H9 (cell line): ENCODE results near the gene PRAMEF10. TPM values are rescaled to one million over a fixed set of nuclear protein-coding genes. Genes with fewer than 3 reads are reported as not detected.
"Not testable (repeated sequence)": the region's sequence is repeated elsewhere in the genome, so short reads cannot be mapped to it uniquely, and the experiment has no call there.

Experiments
- DNase-seq: peaks from one replicate; pipeline ENCODE4 v3.0.0-alpha.2; 2017
- H2AFZ ChIP-seq: one replicate; pipeline ENCODE4 v1.6.1; 2013; ENCODE audit warnings: mild to moderate bottlenecking, low read length, control low read depth, moderate library complexity
- H2AK5ac ChIP-seq: 2 replicates; pipeline ENCODE4 v1.6.1; 2013; ENCODE audit warnings: low read length, control low read depth, mixed read lengths; ENCODE audit not compliant: insufficient read length
- H2BK120ac ChIP-seq: one replicate; pipeline ENCODE4 v1.6.1; 2013; ENCODE audit warnings: low read depth, mild to moderate bottlenecking, low read length, control low read depth, inconsistent platforms; ENCODE audit not compliant: poor library complexity, severe bottlenecking
- H2BK12ac ChIP-seq: 2 replicates; pipeline ENCODE4 v1.6.1; 2013; ENCODE audit warnings: low read length, control low read depth, mixed read lengths, low read depth; ENCODE audit not compliant: insufficient read length
- H2BK15ac ChIP-seq: 2 replicates; pipeline ENCODE4 v1.6.1; 2013; ENCODE audit warnings: low read depth, low read length, control low read depth
- H2BK20ac ChIP-seq: one replicate; pipeline ENCODE4 v1.6.1; 2013; ENCODE audit warnings: low read depth, mild to moderate bottlenecking, low read length, control low read depth, inconsistent platforms; ENCODE audit not compliant: poor library complexity, severe bottlenecking
- H2BK5ac ChIP-seq: 2 replicates; pipeline ENCODE4 v1.6.1; 2013; ENCODE audit warnings: low read length, control low read depth, mixed read lengths; ENCODE audit not compliant: insufficient read length
- H3K14ac ChIP-seq: 2 replicates; pipeline ENCODE4 v1.6.1; 2013; ENCODE audit warnings: low read length, control low read depth; ENCODE audit not compliant: insufficient read depth
- H3K18ac ChIP-seq: 2 replicates; pipeline ENCODE4 v1.6.1; 2013; ENCODE audit warnings: low read depth, mild to moderate bottlenecking, mixed read lengths, low read length, control low read depth; ENCODE audit not compliant: insufficient read length
- H3K23ac ChIP-seq: 2 replicates; pipeline ENCODE4 v1.6.1; 2013; ENCODE audit warnings: low read length, control low read depth, mixed read lengths, low read depth; ENCODE audit not compliant: insufficient read length
- H3K23me2 ChIP-seq: 2 replicates; pipeline ENCODE4 v1.6.1; 2013; ENCODE audit warnings: low read depth, mild to moderate bottlenecking, mixed read lengths, low read length, control low read depth; ENCODE audit not compliant: insufficient read length, poor library complexity, severe bottlenecking
- H3K27ac ChIP-seq: 2 replicates; pipeline ENCODE4 v1.5.1; 2013; ENCODE audit warnings: low read length, control low read depth, mixed read lengths, low read depth; ENCODE audit not compliant: insufficient read length
- H3K27me3 ChIP-seq: 2 replicates; pipeline ENCODE4 v1.6.1; 2013; ENCODE audit warnings: low read length, control low read depth, inconsistent platforms; ENCODE audit not compliant: insufficient read depth
- H3K4ac ChIP-seq: 2 replicates; pipeline ENCODE4 v1.6.1; 2013; ENCODE audit warnings: low read depth, mild to moderate bottlenecking, control low read depth, inconsistent platforms, low read length, moderate library complexity
- H3K4me1 ChIP-seq: 2 replicates; pipeline ENCODE4 v1.6.1; 2013; ENCODE audit warnings: low read length, control low read depth, inconsistent platforms; ENCODE audit not compliant: insufficient read depth
- H3K4me2 ChIP-seq: 2 replicates; pipeline ENCODE4 v1.6.1; 2013; ENCODE audit warnings: low read length, control low read depth, mixed read lengths; ENCODE audit not compliant: insufficient read length, insufficient read depth
- H3K56ac ChIP-seq: 2 replicates; pipeline ENCODE4 v1.6.1; 2013; ENCODE audit warnings: low read depth, mild to moderate bottlenecking, mixed read lengths, low read length, control low read depth; ENCODE audit not compliant: insufficient read length
- H3K79me1 ChIP-seq: 2 replicates; pipeline ENCODE4 v1.6.1; 2013; ENCODE audit warnings: low read depth, mild to moderate bottlenecking, moderate library complexity, low read length, control low read depth, inconsistent platforms; ENCODE audit not compliant: insufficient read depth, poor library complexity, severe bottlenecking
- H3K79me2 ChIP-seq: 2 replicates; pipeline ENCODE4 v1.6.1; 2013; ENCODE audit warnings: low read length, control low read depth, inconsistent platforms; ENCODE audit not compliant: insufficient read depth
- H3K9ac ChIP-seq: 2 replicates; pipeline ENCODE4 v1.6.1; 2013; ENCODE audit warnings: low read length, control low read depth, mixed read lengths; ENCODE audit not compliant: insufficient read length; ENCODE audit errors: extremely low read depth
- H3K9me3 ChIP-seq: one replicate; pipeline ENCODE4 v1.6.1; 2013; ENCODE audit warnings: low read depth, low read length, inconsistent platforms; ENCODE audit not compliant: control insufficient read depth
- H3T11ph ChIP-seq: one replicate; pipeline ENCODE4 v1.6.1; 2013; ENCODE audit warnings: mild to moderate bottlenecking, low read length, control low read depth, inconsistent platforms
- H4K20me1 ChIP-seq: one replicate; pipeline ENCODE4 v1.6.1; 2013; ENCODE audit not compliant: control insufficient read depth, insufficient read length, insufficient read depth
- H4K5ac ChIP-seq: 2 replicates; pipeline ENCODE4 v1.6.1; 2013; ENCODE audit warnings: low read depth, mild to moderate bottlenecking, mixed read lengths, low read length, control low read depth; ENCODE audit not compliant: insufficient read length
- H4K8ac ChIP-seq: replicated peaks from 2 replicates; pipeline ENCODE4 v1.6.1; 2013; ENCODE audit warnings: low read length, control low read depth, mixed read lengths, low read depth; ENCODE audit not compliant: insufficient read length
- H4K91ac ChIP-seq: 2 replicates; pipeline ENCODE4 v1.6.1; 2013; ENCODE audit warnings: low read depth, mild to moderate bottlenecking, moderate library complexity, mixed read lengths, low read length, control low read depth; ENCODE audit not compliant: insufficient read length
- H3K27ac Mint-ChIP-seq, 3 experiments: 2 replicates in 2 of 3; 3 replicates in 1 of 3; pipeline ENCODE4 v1.8.0; 2020 to 2021; ENCODE audit warnings: mixed read lengths in 3 of 3, mild to moderate bottlenecking in 1 of 3, moderate library complexity in 1 of 3
- H3K27me3 Mint-ChIP-seq: 2 replicates; pipeline ENCODE4 v1.8.0; 2021; ENCODE audit warnings: low read depth, mild to moderate bottlenecking, moderate library complexity, mixed read lengths
- H3K36me3 Mint-ChIP-seq, 3 experiments: 2 replicates in 2 of 3; 3 replicates in 1 of 3; pipeline ENCODE4 v1.8.0; 2020 to 2021; ENCODE audit warnings: low read depth in 3 of 3, mixed read lengths in 3 of 3; ENCODE audit not compliant: insufficient read depth in 1 of 3
- H3K4me1 Mint-ChIP-seq, 2 experiments: 2 replicates each; pipeline ENCODE4 v1.8.0; 2020; ENCODE audit warnings: mixed read lengths in 2 of 2
- H3K4me3 Mint-ChIP-seq, 2 experiments: 2 replicates in 1 of 2; 3 replicates in 1 of 2; pipeline ENCODE4 v1.8.0; 2020 to 2021; ENCODE audit warnings: mild to moderate bottlenecking in 2 of 2, mixed read lengths in 2 of 2, moderate library complexity in 1 of 2
- H3K9me3 Mint-ChIP-seq, 2 experiments: 2 replicates in 1 of 2; 3 replicates in 1 of 2; pipeline ENCODE4 v1.8.0; 2020; ENCODE audit warnings: mild to moderate bottlenecking in 2 of 2, mixed read lengths in 2 of 2, moderate library complexity in 1 of 2
- WGBS: extraction: QIAGEN DNeasy Blood & Tissue Kit; methylation state at CpG from one replicate; pipeline ENCODE4 v1.1.7; 2013; ENCODE audit warnings: missing lambda C conversion rate, low lambda C conversion rate, mixed read lengths; ENCODE audit not compliant: insufficient read length; ENCODE audit errors: extremely low coverage; 5-methylcytosine and 5-hydroxymethylcytosine counted together
- total RNA-seq: library from RNA; stranded (reverse); gene quantifications from 2 replicates; pipeline ENCODE4 v1.2.1, GENCODE V29; 2021

The PRAMEF10 gene
- total RNA-seq, 1 experiment from 2014 or later = not detected

DNA sequence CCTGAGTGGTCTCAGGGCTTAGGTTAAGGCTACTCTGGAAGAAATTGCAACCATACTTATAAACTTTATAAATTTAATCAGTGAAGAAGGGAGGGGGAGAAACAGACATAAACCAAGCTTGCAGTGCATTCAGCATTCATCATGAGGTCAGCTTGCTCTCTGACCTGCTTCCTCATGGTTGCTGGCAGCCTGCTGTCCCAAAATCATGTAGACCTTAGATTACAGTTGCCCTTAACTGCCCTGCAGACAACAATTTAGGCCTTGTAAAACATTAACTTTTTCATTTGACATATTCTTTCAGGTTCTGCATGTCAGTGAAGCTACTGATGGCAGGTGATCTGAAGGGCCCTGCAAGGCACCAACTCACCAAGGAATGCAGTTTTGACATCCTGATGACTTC lies 1.1 kb upstream of the PRAMEF10 start:
- not testable (repeated sequence) for H2AFZ ChIP-seq, H3K23me2 ChIP-seq, H3K4me3 Mint-ChIP-seq, H3K23ac ChIP-seq, H2BK12ac ChIP-seq, H2AK5ac ChIP-seq, H2BK120ac ChIP-seq, H3K79me1 ChIP-seq, H2BK5ac ChIP-seq, H3K9me3 ChIP-seq, H3K27me3 ChIP-seq, H3K4me1 Mint-ChIP-seq, H3K4ac ChIP-seq, H2BK20ac ChIP-seq, H3K14ac ChIP-seq, H4K5ac ChIP-seq, H4K8ac ChIP-seq, H3K56ac ChIP-seq, H3T11ph ChIP-seq, H3K18ac ChIP-seq, H4K20me1 ChIP-seq, DNase-seq, H3K4me1 ChIP-seq, H3K4me2 ChIP-seq, H3K9me3 Mint-ChIP-seq, H4K91ac ChIP-seq, H3K27me3 Mint-ChIP-seq, H3K9ac ChIP-seq, H3K36me3 Mint-ChIP-seq, H2BK15ac ChIP-seq, H3K79me2 ChIP-seq, H3K27ac ChIP-seq, H3K27ac Mint-ChIP-seq

GRCh38 chr1:12886101-12886500 lies 12.0 kb downstream of the PRAMEF10 start, which contains the start of gene PRAMEF4:
Gene PRAMEF4 (minus strand): TSS chr1:12886201. CDS start chr1:12883394, 2,807 bp downstream.
- H3K23me2 ChIP-seq, H3K4ac ChIP-seq, H3K27me3 Mint-ChIP-seq, H3K18ac ChIP-seq, H3K14ac ChIP-seq, H2BK15ac ChIP-seq, H3K23ac ChIP-seq, DNase-seq, H4K20me1 ChIP-seq, H2AK5ac ChIP-seq, H2BK5ac ChIP-seq, H4K91ac ChIP-seq, H3K27me3 ChIP-seq, H3K27ac ChIP-seq, H2BK12ac ChIP-seq, H3K4me1 ChIP-seq, H4K5ac ChIP-seq, H4K8ac ChIP-seq, H3K56ac ChIP-seq, H3K4me1 Mint-ChIP-seq, H2AFZ ChIP-seq, H3T11ph ChIP-seq, H3K4me3 Mint-ChIP-seq, H3K79me2 ChIP-seq, H3K4me2 ChIP-seq, H2BK20ac ChIP-seq, H3K27ac Mint-ChIP-seq, H3K79me1 ChIP-seq, H2BK120ac ChIP-seq, H3K36me3 Mint-ChIP-seq, H3K9me3 ChIP-seq, H3K9ac ChIP-seq: not testable (repeated sequence)
- peaks cover 21 to 38% of the 10 kb centered on the region in 2 experiments for H3K9me3 Mint-ChIP-seq
- no CpG with 5 or more reads among the region's 3 CpGs for WGBS
